Stomach smooth muscle (tissue), 2 donors: ENCODE measurements around the gene DDB1.

Experiments
- H3K27ac ChIP-seq: one replicate; pipeline ENCODE4 v1.7.0; 2013; ENCODE audit warnings: mild to moderate bottlenecking, low read length, inconsistent platforms
- H3K27me3 ChIP-seq, 2 donors: one replicate each; pipeline ENCODE4 v1.7.0; 2013; ENCODE audit warnings: low read length in 2 of 2; ENCODE audit not compliant: insufficient read depth in 2 of 2, control insufficient read depth in 1 of 2
- H3K36me3 ChIP-seq, 2 donors: one replicate each; pipeline ENCODE4 v1.7.0; 2013; ENCODE audit warnings: low read length in 2 of 2; ENCODE audit not compliant: control insufficient read depth in 2 of 2, insufficient read depth in 2 of 2
- H3K4me1 ChIP-seq: one replicate; pipeline ENCODE4 v1.7.0; 2013; ENCODE audit warnings: low read length; ENCODE audit not compliant: control insufficient read depth, insufficient read depth
- H3K4me3 ChIP-seq, 2 donors: one replicate each; pipeline ENCODE4 v1.7.0; 2013; ENCODE audit warnings: low read length in 2 of 2
- H3K9ac ChIP-seq, 2 donors: one replicate each; pipeline ENCODE4 v1.7.0; 2013; ENCODE audit warnings: low read length in 2 of 2, mild to moderate bottlenecking in 1 of 2
- H3K9me3 ChIP-seq, 2 donors: one replicate each; pipeline ENCODE4 v1.7.0; 2013; ENCODE audit warnings: low read length in 2 of 2; ENCODE audit not compliant: control insufficient read depth in 2 of 2
- donor health status: healthy.
- donor health status: Pancreatic carcinoma.

The DDB1 gene

GRCh38 chr11:61354208-61354607 is 21.3 kb upstream of the DDB1 start:
- peaks cover 27 to 39% of the 10 kb centered on the region in 2 donors for H3K36me3 ChIP-seq
- no peak overlapping the region for H3K27ac ChIP-seq
- H3K27me3 ChIP-seq = no peaks in the 10 kb centered on the region
- H3K4me3 ChIP-seq = no peak overlapping the region
- H3K9me3 ChIP-seq = no peaks in the 10 kb centered on the region
- H3K9ac ChIP-seq = no peak overlapping the region
- no peaks in the 10 kb centered on the region for H3K4me1 ChIP-seq

GRCh38 chr11:61353131-61354067 is 20.5 kb upstream of the DDB1 start:
- Histone ChIP-seq H3K27ac (no peak overlapping the region), H3K36me3 (peaks cover 30 to 44% of the 10 kb centered on the region in 2 donors), H3K9me3 (no peaks in the 10 kb centered on the region), H3K4me1 (no peaks in the 10 kb centered on the region), H3K27me3 (no peaks in the 10 kb centered on the region), H3K9ac (no peak overlapping the region), H3K4me3 (no peak overlapping the region)

GRCh38 chr11:61352038-61352437 is 19.1 kb upstream of the DDB1 start:
- H3K9me3 ChIP-seq = no peaks in the 10 kb centered on the region
- no peak overlapping the region for H3K4me3 ChIP-seq
- no peak overlapping the region for H3K27ac ChIP-seq
- no peaks in the 10 kb centered on the region for H3K4me1 ChIP-seq
- no peak overlapping the region for H3K9ac ChIP-seq
- H3K36me3 ChIP-seq = peaks cover 35 to 48% of the 10 kb centered on the region in 2 donors
- no peaks in the 10 kb centered on the region for H3K27me3 ChIP-seq

- no peaks in the 10 kb centered on the region for H3K9me3 ChIP-seq
- H3K9ac ChIP-seq = no peak overlapping the region
- no peak overlapping the region for H3K27ac ChIP-seq
- no peak overlapping the region for H3K4me3 ChIP-seq
- H3K4me1 ChIP-seq = no peaks in the 10 kb centered on the region
- no peaks in the 10 kb centered on the region for H3K27me3 ChIP-seq
- H3K36me3 ChIP-seq = peaks cover 35 to 48% of the 10 kb centered on the region in 2 donors
Observed at GRCh38 chr11:61350803-61351202, 17.9 kb upstream of the DDB1 start.

GRCh38 chr11:61350336-61350735 is 17.4 kb upstream of the DDB1 start:
- no peaks in the 10 kb centered on the region for H3K9me3 ChIP-seq
- no peak overlapping the region for H3K9ac ChIP-seq
- no peaks in the 10 kb centered on the region for H3K27me3 ChIP-seq
- peaks cover 35 to 48% of the 10 kb centered on the region in 2 donors for H3K36me3 ChIP-seq
- no peak overlapping the region for H3K27ac ChIP-seq
- no peaks in the 10 kb centered on the region for H3K4me1 ChIP-seq
- H3K4me3 ChIP-seq = no peak overlapping the region

- no peaks in the 10 kb centered on the region for H3K27me3 ChIP-seq
- peaks cover 35 to 48% of the 10 kb centered on the region in 2 donors for H3K36me3 ChIP-seq
- H3K4me1 ChIP-seq = no peaks in the 10 kb centered on the region
- no peaks in the 10 kb centered on the region for H3K9me3 ChIP-seq
- H3K27ac ChIP-seq = no peak overlapping the region
- no peak overlapping the region for H3K4me3 ChIP-seq
- no peak overlapping the region for H3K9ac ChIP-seq
Observed at GRCh38 chr11:61349916-61350315, 17.0 kb upstream of the DDB1 start.

- H3K4me3 ChIP-seq = no peak overlapping the region
- no peaks in the 10 kb centered on the region for H3K27me3 ChIP-seq
- H3K36me3 ChIP-seq = peaks cover 35 to 48% of the 10 kb centered on the region in 2 donors
- H3K9me3 ChIP-seq = no peaks in the 10 kb centered on the region
- no peak overlapping the region for H3K9ac ChIP-seq
- H3K4me1 ChIP-seq = no peaks in the 10 kb centered on the region
- H3K27ac ChIP-seq = no peak overlapping the region
Observed at GRCh38 chr11:61349189-61349751, 16.4 kb upstream of the DDB1 start.

- Histone ChIP-seq H3K4me1 (no peaks in the 10 kb centered on the region), H3K27me3 (no peaks in the 10 kb centered on the region), H3K9me3 (no peaks in the 10 kb centered on the region), H3K9ac (no peak overlapping the region), H3K4me3 (no peak overlapping the region), H3K36me3 (peaks cover 30 to 37% of the 10 kb centered on the region in 2 donors), H3K27ac (no peak overlapping the region)
Observed at GRCh38 chr11:61347916-61348461, 15.1 kb upstream of the DDB1 start.

- no peaks in the 10 kb centered on the region for H3K4me1 ChIP-seq
- no peak overlapping the region for H3K4me3 ChIP-seq
- no peak overlapping the region for H3K9ac ChIP-seq
- no peaks in the 10 kb centered on the region for H3K9me3 ChIP-seq
- H3K27ac ChIP-seq = no peak overlapping the region
- no peaks in the 10 kb centered on the region for H3K27me3 ChIP-seq
- H3K36me3 ChIP-seq = peaks cover 23 to 28% of the 10 kb centered on the region in 2 donors
Observed at GRCh38 chr11:61345954-61346843, 13.3 kb upstream of the DDB1 start.

GRCh38 chr11:61345170-61345610 is 12.3 kb upstream of the DDB1 start:
- Histone ChIP-seq H3K4me1 (no peaks in the 10 kb centered on the region), H3K9ac (no peak overlapping the region), H3K27me3 (no peaks in the 10 kb centered on the region), H3K9me3 (no peaks in the 10 kb centered on the region), H3K27ac (no peak overlapping the region), H3K36me3 (peaks cover 17 to 21% of the 10 kb centered on the region in 2 donors), H3K4me3 (no peak overlapping the region)
